Activated CD8-positive, alpha-beta T cell treated with anti-CD3 and anti-CD28 coated beads for 36 hours (primary cell): Measurements from ENCODE around the gene SPC25. TPM values are rescaled to one million over a fixed set of nuclear protein-coding genes. Genes with fewer than 3 reads are reported as not detected.

ENCODE experiments used
- ATAC-seq: fragments of 200-7000 bp; cut with Tn5 transposase; one replicate; pipeline ENCODE4 v1.10.0; 2021; ENCODE audit warnings: mild to moderate bottlenecking, moderate library complexity
- CTCF ChIA-PET: fragments of 350-600 bp; sonication (Branson Sonifier 250); formaldehyde crosslinking; loops from one replicate; lab custom pipeline; 2021; ENCODE audit warnings: antibody characterized with exemption; lab: Charles Lee
- POLR2A ChIA-PET: fragments of 350-600 bp; sonication (Branson Sonifier 250); formaldehyde crosslinking; loops from one replicate; lab custom pipeline; 2021; ENCODE audit warnings: antibody characterized with exemption; lab: Charles Lee
- DNase-seq: peaks from one replicate; pipeline ENCODE4 v3.0.0-alpha.2; 2020
- H3K27ac Mint-ChIP-seq: one replicate; pipeline ENCODE4 v1.8.0; 2021; ENCODE audit warnings: mild to moderate bottlenecking, mixed read lengths
- H3K27me3 Mint-ChIP-seq: one replicate; pipeline ENCODE4 v1.8.0; 2021; ENCODE audit warnings: mixed read lengths
- H3K36me3 Mint-ChIP-seq: one replicate; pipeline ENCODE4 v1.8.0; 2021; ENCODE audit warnings: low read depth, mixed read lengths
- H3K4me1 Mint-ChIP-seq: one replicate; pipeline ENCODE4 v1.8.0; 2021; ENCODE audit warnings: low read depth, mixed read lengths
- H3K4me3 Mint-ChIP-seq: one replicate; pipeline ENCODE4 v1.8.0; 2021; ENCODE audit warnings: mild to moderate bottlenecking, moderate library complexity, mixed read lengths
- H3K9me3 Mint-ChIP-seq: one replicate; pipeline ENCODE4 v1.8.0; 2021; ENCODE audit warnings: mixed read lengths
- intact Hi-C: fragments of 100-400 bp; cut with micrococcal nuclease; formaldehyde crosslinking; loops from one replicate; pipeline ENCODE4 v1.10.0; 2022
- total RNA-seq, 2 experiments: library from RNA; stranded (reverse); gene quantifications; one replicate each; pipeline ENCODE4 v1.2.3, GENCODE V29; 2021
- TF ChIP-seq, protein P1 (sequence below): fragments of 200-600 bp; IDR thresholded peaks from one replicate; pipeline ENCODE4 v1.8.0; 2022; ENCODE audit warnings: antibody characterized with exemption, mild to moderate bottlenecking

The SPC25 gene
- total RNA-seq, 2 experiments from 2014 or later: 32.0 to 35.6 TPM

DNA sequence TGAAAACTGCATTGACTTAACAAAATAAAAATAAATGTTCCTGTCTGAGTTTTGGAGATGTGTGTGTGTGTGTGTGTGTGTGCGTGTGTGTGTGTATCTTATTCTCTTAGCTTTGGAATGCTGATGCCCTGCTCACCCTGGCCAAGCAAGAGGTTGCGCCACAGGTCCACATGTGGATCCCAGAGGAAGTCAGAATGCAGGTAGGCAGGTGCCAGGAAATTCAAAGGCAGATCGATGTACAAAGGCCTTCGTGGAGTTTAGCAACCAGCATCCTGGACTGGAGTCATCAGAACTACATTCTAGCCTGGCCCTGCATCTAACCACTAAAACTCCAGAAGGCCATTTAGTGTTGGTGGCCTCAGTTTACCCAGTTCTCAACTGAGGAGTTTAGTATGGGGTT, 23.3 kb upstream of the SPC25 start:
- no peak overlapping the region for H3K27ac Mint-ChIP-seq
- intact Hi-C loops: no loop called here
- H3K4me3 Mint-ChIP-seq: no peak overlapping the region
- ChIA-PET CTCF (no interaction called here), POLR2A (interaction anchor here (0.6 kb wide), 1 partner anchor 491 kb away, joined by 4 read pairs; no protein-coding TSS in a partner anchor)
- peaks cover 27% of the 10 kb centered on the region for H3K27me3 Mint-ChIP-seq
- ATAC-seq: no peak
- peaks cover 16% of the 10 kb centered on the region for H3K4me1 Mint-ChIP-seq
- H3K9me3 Mint-ChIP-seq: peaks cover 7% of the 10 kb centered on the region
- TF ChIP-seq, protein P1, sequence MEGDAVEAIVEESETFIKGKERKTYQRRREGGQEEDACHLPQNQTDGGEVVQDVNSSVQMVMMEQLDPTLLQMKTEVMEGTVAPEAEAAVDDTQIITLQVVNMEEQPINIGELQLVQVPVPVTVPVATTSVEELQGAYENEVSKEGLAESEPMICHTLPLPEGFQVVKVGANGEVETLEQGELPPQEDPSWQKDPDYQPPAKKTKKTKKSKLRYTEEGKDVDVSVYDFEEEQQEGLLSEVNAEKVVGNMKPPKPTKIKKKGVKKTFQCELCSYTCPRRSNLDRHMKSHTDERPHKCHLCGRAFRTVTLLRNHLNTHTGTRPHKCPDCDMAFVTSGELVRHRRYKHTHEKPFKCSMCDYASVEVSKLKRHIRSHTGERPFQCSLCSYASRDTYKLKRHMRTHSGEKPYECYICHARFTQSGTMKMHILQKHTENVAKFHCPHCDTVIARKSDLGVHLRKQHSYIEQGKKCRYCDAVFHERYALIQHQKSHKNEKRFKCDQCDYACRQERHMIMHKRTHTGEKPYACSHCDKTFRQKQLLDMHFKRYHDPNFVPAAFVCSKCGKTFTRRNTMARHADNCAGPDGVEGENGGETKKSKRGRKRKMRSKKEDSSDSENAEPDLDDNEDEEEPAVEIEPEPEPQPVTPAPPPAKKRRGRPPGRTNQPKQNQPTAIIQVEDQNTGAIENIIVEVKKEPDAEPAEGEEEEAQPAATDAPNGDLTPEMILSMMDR: no peak
- H3K36me3 Mint-ChIP-seq: peaks cover 4% of the 10 kb centered on the region
- no peak for DNase-seq

DNA sequence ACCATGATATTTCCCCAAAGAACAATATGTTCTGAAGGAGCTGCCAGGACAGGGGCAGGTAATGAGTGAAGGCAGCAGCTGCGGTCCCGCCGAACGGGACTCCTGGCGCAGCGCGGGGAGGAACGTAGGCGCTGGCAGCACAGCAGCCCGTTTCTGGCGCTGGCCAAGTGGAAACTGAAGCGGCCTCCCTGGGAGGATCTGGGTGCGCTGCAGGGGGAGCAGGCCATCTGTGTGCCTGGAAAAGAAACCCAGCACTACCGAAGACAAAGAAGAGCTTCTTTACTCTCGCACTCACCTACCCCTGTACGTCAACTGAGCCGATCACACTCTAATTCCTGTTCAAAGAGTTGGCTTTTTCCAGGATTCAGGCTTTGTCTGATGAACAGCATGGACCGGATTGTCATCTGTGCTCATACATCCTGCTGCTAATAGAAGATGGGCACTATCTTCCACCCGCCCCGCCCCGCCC, 22.7 kb upstream of the SPC25 start:
- intact Hi-C loops: no loop called here
- DNase-seq (no peak), ATAC-seq (no peak)
- ChIA-PET POLR2A (interaction anchor here (0.6 kb wide), 1 partner anchor 490 kb away, joined by 4 read pairs; no protein-coding TSS in a partner anchor), CTCF (no interaction called here)
- Mint-ChIP-seq H3K36me3 (peaks cover 4% of the 10 kb centered on the region), H3K27ac (no peak overlapping the region), H3K4me3 (peak overlapping the region; percentile 36), H3K27me3 (peaks cover 27% of the 10 kb centered on the region), H3K9me3 (peaks cover 7% of the 10 kb centered on the region), H3K4me1 (peaks cover 16% of the 10 kb centered on the region)
- TF ChIP-seq, protein P1: no peak

GRCh38 chr2:168912466-168912865, 22.2 kb upstream of the SPC25 start:
- intact Hi-C loops: no loop called here
- H3K4me1 Mint-ChIP-seq: peaks cover 16% of the 10 kb centered on the region
- H3K4me3 Mint-ChIP-seq: peak overlapping the region; percentile 36
- H3K36me3 Mint-ChIP-seq: peaks cover 4% of the 10 kb centered on the region
- TF ChIP-seq, protein P1: no peak
- no peak overlapping the region for H3K27ac Mint-ChIP-seq
- POLR2A ChIA-PET: no interaction called here
- ATAC-seq (no peak), DNase-seq (no peak)
- peaks cover 7% of the 10 kb centered on the region for H3K9me3 Mint-ChIP-seq
- H3K27me3 Mint-ChIP-seq: peaks cover 27% of the 10 kb centered on the region
- CTCF ChIA-PET: no interaction called here

DNA sequence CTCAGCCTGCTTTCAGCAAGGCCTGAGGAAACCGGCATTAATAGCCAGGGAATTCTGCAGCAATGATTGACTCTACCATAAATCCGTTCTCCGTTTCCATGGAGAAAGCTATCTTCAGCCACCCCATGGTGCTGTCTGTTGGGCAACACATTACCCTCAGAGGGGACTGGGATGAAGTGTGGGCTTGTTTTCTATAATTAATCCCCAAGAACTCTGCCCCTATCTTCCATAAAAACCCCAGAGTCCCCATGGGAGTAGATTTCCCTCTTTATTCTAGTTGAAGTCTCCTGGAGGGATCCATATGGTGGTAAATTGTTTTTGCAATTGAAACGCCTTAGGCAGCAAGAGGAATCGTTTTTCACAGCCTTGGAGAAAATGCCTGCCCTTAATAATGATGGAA, 20.1 kb upstream of the SPC25 start:
- CTCF ChIA-PET: interaction anchor here (1.0 to 1.6 kb wide), 3 partner anchors 10 to 34 kb away, joined by 3 to 6 read pairs (median 4); no protein-coding TSS in a partner anchor
- TF ChIP-seq, protein P1: no peak

DNA sequence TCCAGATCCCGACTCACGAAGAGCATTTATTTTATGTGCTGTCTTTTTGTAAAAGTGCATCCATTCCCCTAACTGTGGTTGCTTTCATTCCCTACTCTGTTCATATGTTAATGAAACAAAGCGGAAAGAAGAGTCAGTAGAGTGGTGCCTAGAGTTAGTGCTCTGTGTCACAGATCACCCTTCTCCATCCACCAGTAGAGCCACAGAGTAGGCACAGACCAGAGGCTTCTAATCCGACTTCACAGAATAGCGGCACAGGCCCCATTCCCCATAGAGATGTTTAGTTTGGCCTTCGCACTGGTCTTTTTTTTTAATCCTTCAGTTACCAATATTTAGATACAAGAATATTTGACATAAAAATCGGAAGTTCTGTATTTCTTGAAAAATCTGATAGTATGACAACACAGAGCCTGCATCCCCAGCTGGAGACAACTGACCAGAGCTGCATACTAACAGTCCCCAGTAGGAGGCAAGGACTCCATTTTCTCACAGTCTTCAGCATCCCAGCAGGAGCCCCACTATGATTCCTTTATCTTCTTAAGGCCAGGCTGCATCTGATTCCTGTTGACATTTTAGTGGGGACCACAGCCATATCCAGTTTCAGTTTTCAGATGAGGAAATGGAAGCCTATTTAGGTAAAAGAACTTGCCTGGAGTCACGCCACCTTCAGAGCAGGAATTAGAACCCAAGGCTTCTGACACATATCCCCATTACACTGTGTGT, 17.9 kb upstream of the SPC25 start:
- H3K27me3 Mint-ChIP-seq: peaks cover 26% of the 10 kb centered on the region
- no peak overlapping the region for H3K27ac Mint-ChIP-seq
- CTCF ChIA-PET: interaction anchor here (0.9 kb wide), 2 partner anchors 13 to 561 kb away, joined by 3 to 4 read pairs; no protein-coding TSS in a partner anchor
- H3K36me3 Mint-ChIP-seq: no peaks in the 10 kb centered on the region
- no peaks in the 10 kb centered on the region for H3K9me3 Mint-ChIP-seq
- no peak for DNase-seq
- POLR2A ChIA-PET: no interaction called here
- peaks cover 6% of the 10 kb centered on the region for H3K4me1 Mint-ChIP-seq
- ATAC-seq: no peak
- H3K4me3 Mint-ChIP-seq: no peak overlapping the region
- TF ChIP-seq, protein P1: no peak
- intact Hi-C loops: no loop called here

More for the DNA sequence above, 20.1 kb upstream of the SPC25 start:
- peaks cover 4% of the 10 kb centered on the region for H3K9me3 Mint-ChIP-seq
- H3K27me3 Mint-ChIP-seq: peaks cover 32% of the 10 kb centered on the region
- peaks cover 6% of the 10 kb centered on the region for H3K4me1 Mint-ChIP-seq
- no peak overlapping the region for H3K27ac Mint-ChIP-seq
- POLR2A ChIA-PET: interaction anchor here (1.3 kb wide), 1 partner anchor 16 kb away, joined by 3 read pairs; no protein-coding TSS in a partner anchor
- intact Hi-C loops: no loop called here
- no peaks in the 10 kb centered on the region for H3K36me3 Mint-ChIP-seq
- DNase-seq (no peak), ATAC-seq (no peak)
- H3K4me3 Mint-ChIP-seq: no peak overlapping the region
